HG03097 (cell line): ENCODE measurements around the gene AFG3L2.
"Not testable (repeated sequence)": the region's sequence is repeated elsewhere in the genome, so short reads cannot be mapped to it uniquely, and the experiment has no call there.

Experiments
- ATAC-seq: cut with Tn5 transposase; IDR thresholded peaks from one replicate; pipeline ENCODE4 v1.9.1; 2021; ENCODE audit not compliant: unreplicated experiment, low FRiP score

The AFG3L2 gene

GRCh38 chr18:12376754-12377555 is at the start of gene AFG3L2:
TSS of gene AFG3L2 (minus strand) at chr18:12377227. CDS start at chr18:12377082, 145 bp downstream.
- peak; percentile 84 for ATAC-seq

DNA sequence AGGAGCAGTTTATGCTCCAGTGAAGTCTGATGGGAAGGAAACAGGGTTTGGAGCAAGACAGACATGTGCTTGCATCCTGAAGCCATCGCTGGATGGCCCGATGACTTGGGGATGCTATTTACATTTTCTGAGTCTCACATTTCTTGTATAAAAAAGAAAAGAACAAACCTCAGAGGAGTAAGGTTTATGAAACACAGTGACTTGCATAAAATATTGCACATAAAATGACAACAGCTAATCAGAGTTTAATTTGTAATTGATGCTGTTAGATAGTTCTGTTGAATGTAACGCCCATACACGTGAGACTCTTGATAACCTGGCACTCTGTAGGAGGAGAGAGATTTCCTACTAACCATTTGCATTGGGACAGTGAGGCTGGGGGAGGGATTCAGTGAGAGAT is 47.2 kb upstream of the AFG3L2 start:
- no peak for ATAC-seq

DNA sequence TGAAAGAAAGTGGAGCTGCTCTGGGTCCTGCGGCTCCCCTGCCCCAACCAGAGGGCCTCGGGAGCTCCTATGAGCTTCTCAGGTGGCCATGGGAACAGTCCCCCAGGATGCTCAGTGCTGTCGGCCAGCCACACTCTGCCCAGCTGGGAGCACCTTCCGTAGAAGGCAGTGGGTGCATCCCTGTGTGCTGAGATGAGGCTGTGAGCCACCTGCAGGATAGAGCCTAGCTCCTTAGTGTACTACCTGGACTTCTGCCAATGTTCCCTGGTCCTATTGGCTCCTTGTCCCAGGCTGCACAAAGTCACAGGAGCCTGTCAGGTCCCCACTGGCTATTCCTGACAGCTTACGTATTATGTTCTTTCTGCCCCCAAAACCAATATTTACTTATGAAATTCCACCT is 46.8 kb upstream of the AFG3L2 start:
- ATAC-seq: no peak

DNA sequence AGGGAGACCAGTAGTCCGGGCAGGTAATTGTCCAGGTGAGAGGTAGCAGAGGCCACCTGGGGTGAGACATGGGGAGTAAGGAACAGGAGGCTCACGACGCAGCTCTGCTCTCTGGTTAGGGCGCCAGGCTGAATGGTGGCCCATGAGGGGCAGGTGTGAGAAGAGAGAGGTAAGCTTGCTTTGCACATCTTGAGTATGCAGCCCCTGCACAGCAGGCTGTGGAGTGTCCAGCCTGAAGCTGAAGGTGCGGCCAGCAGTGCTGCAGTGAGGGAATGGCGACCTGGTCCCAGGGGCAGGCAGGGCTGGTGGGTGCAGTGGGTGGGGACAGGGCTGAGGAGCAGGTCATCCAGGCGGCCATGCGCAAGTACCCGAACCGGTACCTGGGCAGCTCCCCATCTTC is 46.4 kb upstream of the AFG3L2 start:
- no peak for ATAC-seq

GRCh38 chr18:12422936-12423335 is 45.9 kb upstream of the AFG3L2 start:
- no peak for ATAC-seq

GRCh38 chr18:12421732-12422131 is 44.7 kb upstream of the AFG3L2 start:
- ATAC-seq: no peak

GRCh38 chr18:12420821-12421421 is 43.9 kb upstream of the AFG3L2 start:
- ATAC-seq: no peak

- ATAC-seq: no peak
These were observed 40.7 kb upstream of the AFG3L2 start for GRCh38 chr18:12417687-12418086.

GRCh38 chr18:12416098-12416729 is 39.2 kb upstream of the AFG3L2 start:
- no peak for ATAC-seq

DNA sequence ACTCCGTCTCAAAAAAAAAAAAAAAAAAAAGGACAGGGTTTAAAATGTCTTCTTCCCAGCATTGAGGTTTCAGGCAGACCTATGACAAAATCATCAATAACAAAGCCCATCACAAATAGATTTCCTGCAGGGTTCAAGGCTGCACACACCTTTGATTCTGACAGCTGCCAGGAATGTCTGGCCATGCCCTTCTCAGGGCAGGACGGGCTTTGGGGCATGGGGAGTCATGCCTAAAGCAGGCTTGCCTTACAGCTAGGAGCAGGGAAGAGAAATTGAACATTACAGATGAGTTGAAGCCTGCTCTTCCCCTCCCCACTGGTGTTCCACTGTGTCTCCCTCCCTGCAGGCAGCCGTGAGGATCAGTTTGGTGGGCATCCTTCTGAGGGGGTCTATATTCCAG is 34.4 kb upstream of the AFG3L2 start:
- ATAC-seq: no peak

DNA sequence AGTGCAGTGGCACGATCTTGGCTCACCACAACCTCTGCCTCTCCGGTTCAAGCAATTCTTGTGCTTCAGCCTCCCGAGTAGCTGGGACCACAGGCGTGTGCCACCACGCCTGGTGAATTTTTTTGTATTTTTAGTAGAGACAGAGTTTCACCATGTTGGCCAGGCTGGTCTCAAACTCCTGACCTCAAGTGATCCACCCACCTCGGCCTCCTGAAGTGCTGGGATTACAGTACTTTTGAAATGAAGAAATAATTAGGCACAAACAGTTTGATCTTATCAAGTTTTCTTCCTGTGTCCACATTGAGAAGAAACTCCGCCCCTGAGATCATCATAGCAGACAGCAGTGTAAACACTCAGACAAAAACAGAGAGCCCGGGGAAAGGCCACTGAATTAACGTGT is 33.7 kb upstream of the AFG3L2 start:
- ATAC-seq: not testable (repeated sequence)

DNA sequence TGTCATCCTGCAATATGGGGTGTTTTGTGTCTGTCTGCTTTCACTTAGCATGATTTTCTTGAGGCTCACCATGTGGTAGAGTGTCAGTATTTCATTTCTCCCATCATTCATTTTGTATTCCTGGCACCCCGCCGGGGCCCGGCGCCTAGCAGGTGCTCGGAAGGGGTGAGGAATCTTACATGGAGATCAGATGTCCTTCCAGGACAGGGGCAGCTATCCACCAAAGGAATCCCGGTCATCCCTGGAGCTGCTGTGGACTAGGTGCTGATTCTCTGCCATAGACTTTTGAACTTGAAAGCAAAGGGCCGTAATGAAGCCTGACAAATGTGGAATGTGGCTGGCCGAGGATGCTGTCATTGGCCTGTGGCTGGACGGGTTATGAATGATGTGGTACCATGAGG is 33.1 kb upstream of the AFG3L2 start:
- no peak for ATAC-seq

DNA sequence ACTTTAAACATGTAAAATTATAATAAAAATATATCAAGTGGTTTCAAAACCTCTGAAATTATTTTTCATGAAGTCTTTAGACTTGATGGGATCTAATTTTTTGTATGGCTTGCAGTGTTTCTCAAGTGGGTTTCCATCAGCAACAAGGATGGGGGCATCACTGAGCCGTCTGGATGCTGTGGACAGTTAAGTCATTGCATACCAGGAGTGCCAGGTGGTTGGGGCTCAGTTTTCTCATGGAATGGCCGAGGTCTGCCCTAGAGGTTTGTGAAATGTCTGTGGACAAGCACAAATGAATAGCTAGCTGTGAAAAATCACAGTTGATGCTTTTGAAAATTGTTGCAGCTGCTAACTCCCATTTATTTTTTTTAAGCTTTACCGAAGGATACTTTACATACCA is 32.4 kb upstream of the AFG3L2 start:
- ATAC-seq: no peak

DNA sequence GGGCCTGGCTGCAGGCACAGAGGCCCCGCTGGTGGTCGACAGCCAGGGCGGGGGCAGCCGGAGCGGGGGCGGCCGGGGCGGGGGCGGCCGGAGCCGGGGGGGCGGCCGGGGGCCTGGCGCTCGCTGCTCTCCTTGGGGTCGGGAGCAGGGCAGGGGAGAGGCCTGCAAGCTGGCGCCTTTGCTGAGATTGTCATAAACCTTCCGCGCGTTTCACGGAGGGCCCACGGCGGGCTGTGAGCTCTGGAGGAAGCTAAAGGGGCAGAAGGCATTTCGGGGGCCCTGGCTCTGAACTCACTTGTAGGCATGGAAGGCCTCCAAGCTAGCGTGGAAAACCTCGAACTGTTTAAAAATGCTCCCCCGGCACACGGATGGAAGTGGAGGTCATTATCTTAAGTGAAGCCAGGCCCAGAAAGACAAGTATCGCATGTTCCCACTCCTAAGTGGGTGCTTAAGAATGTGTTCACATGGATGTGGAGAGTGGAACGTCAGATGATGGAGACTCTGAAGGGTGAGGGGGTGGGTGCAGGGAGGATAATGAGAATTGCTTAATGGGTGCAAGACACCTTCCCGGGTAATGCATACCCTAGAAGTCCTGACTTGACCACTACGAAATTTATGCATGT is 31.3 kb upstream of the AFG3L2 start:
- ATAC-seq: no peak

DNA sequence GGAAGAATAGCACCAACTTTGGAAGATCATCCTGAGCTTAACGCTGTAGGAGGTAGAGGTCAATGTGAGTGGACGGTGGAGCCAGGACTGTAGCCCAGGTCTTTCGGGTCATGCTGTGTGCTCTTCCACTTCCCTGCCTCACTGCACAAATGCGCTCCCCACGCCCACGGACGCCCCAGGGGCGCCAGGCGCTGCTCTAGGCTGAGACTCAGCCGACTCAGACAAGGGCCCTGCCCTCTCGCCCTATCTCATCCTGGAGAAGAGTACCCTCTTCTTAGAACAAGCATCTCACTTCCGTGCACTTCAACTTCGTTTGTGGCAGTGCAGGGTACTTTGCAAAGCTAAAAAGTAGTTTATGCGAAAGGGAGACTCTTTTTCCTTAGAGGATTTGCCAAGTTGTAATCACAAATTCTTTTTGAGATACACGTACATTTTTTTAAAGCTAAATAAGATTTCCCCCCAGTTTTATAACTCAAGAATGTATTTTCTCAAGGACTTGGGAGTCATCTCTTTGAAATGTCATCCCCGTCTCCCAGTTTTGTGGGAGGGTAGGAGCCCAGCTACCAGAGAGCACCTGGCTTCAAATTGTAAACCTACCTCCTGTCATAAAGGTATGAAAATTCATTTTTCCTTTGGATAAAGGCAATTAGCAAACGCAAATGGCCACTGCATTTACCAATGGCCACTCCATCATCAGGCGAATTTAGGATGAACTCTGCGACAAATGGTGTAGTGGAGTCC is 29.5 kb upstream of the AFG3L2 start:
- no peak for ATAC-seq

DNA sequence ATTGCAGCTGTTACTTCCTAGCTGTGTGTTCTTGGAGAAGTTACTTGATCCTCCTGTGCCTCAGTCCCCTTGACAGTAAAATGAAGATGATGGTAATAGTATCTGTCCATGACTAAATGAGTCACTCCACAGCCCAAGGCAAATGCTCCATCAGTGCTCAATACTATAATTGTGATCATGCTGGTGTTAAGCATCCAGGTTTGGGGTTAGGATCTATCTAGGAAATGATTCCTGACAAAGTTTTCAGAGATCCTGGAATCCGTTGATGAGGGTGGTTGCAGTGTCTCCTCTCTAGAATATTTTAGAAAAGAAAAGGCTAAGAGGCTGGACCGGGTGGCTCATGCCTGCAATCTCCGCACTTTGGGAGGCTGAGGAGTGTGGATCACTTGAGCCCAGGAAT is 28.0 kb upstream of the AFG3L2 start:
- ATAC-seq: no peak

DNA sequence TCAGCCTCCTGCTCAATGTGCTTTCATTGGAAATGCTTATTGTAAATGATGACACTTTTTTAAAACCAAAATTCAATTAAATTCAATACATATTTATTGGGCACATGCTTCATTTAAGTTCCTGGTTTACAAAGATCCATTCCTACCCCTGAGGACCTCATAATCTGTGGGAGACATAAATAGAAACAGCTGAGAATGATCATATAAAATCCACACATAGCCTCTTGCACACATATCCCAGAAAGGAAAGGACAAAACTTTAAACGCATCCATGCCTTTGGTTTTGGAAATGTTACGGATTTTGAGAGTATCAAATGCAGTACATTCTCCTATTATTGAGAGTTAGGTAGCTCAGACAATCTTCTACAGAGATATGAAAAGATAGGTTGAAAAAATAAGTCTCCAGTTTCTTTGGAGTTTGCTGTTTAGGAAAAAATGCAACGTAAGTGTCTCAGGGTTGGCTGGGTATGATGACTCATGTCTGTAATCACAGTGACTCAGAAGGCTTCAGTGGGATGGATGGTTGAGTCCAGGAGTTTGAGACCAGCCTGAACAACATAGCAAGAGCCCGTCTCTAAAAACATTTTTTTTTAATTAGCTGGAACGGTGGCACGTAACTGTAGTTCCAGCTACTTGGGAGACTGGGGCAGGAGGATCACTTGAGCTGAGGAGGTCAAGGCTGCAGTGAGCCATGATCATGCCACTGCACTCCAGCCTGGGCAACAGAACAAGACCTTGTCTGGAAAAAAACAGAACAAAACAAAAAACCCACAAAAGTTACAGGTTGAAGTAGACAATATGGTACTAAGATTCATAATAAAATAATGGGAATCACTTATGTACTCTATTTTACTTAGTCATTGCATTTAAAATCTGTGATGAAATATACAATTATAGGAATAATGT is 26.8 kb upstream of the AFG3L2 start:
- no peak for ATAC-seq

DNA sequence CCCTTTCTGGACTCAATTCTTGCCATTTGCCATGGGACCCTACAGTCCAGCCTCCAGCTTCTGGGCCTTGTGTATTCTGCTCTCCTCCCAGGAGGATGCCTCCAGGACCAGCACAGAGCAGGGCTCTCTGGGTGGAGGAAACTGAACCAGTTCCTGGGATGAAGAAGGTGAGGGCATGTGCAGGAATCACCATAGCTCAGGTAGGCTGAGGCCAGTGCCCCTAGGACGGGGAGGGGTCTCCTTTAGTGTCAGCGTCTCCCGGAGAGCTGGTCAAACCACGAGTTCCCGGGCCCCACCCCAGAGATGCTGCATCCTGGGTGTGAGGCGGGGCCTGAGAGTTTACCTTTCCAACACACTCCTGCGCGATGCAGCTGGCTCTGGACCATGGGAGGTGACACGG is 24.9 kb upstream of the AFG3L2 start:
- no peak for ATAC-seq

DNA sequence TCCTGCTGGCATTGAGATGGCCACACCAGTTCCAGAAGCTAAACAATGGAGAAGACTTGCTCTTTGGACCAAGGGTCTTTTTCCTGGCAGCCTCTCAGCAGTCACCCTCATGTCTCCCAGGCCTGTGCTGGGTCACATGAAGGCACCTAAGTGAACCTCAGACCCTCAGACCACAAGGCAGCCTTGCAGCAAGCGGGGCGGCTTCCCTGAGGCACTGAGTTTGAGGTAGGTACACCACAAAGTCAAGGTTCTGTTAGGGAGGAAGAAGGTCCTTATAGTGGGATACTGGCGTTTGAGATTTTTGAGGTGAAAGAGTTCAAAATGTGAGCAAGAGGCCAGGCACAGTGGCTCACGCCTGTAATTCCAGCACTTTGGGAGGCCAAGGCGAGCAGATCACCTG is 22.2 kb upstream of the AFG3L2 start:
- no peak for ATAC-seq

GRCh38 chr18:12398625-12399024 is 21.6 kb upstream of the AFG3L2 start:
- no peak for ATAC-seq
